Measurements from ENCODE around the gene WRNIP1. TPM values are rescaled to one million over a fixed set of nuclear protein-coding genes. Genes with fewer than 3 reads are reported as not detected.

The WRNIP1 gene
- total and polyA plus RNA-seq, 2 of the 13 experiments (the other 11 are each of a cell fraction or from before 2014, with no cell fraction given) = 77.7 to 90.3 TPM

GRCh38 chr6:2719093-2719455 lies 46.1 kb upstream of the WRNIP1 start:
- FAIRE-seq = no peak
- H3K27me3 ChIP-seq (ENCODE audit: control insufficient read depth in 1 of 2, insufficient read depth in 2 of 2, low read length in 2 of 2) = no peaks in the 10 kb centered on the region; a peak in 1 of 5 replicates
- intact Hi-C loops (cut with micrococcal nuclease; ENCODE audit: unreplicated experiment) (no loop called here), in situ Hi-C loops (cut with HindIII; ENCODE audit: extremely low pct_ligation_motif_present, low pct_unique_long_range_greater_than_20kb) (no loop called here)
- H3K9me3 ChIP-seq (ENCODE audit: low read length) = no peaks in the 10 kb centered on the region
- no peak for DNase-seq (ENCODE audit: low spot score)
- H3K27ac ChIP-seq (ENCODE audit: extremely low read length, insufficient read depth, low read length) = no peak overlapping the region
- H4K20me1 ChIP-seq (ENCODE audit: insufficient read depth, low read length) = no peaks in the 10 kb centered on the region
- no peak overlapping the region for H3K9ac ChIP-seq (ENCODE audit: insufficient read depth, low read depth, low read length)
- ChIA-PET POLR2A (no interaction called here), CTCF (ENCODE audit: low intra/inter-chr PET ratio, low total read pairs) (no interaction called here)
- WGBS (ENCODE audit: low lambda C conversion rate) = 39% methylated on average over 2 of the region's 2 CpGs
- ATAC-seq = no peak
- H3K79me2 ChIP-seq (ENCODE audit: insufficient read depth, low read length) = no peaks in the 10 kb centered on the region
- no TSS peak for BruUV-seq (replicated peaks)
- H3K4me1 ChIP-seq (ENCODE audit: insufficient read depth, low read length) = peaks cover 14% of the 10 kb centered on the region
- H3K36me3 ChIP-seq (replicated peaks in 1 of 2; ENCODE audit: control insufficient read depth in 1 of 2, insufficient read depth in 2 of 2, low read length in 2 of 2) = no peaks in the 10 kb centered on the region
- no peak overlapping the region for H2AFZ ChIP-seq (ENCODE audit: low read length)
- no peak overlapping the region for H3K4me2 ChIP-seq (ENCODE audit: low read depth, low read length)
- H3K4me3 ChIP-seq (replicated peaks in 1 of 3; ENCODE audit: insufficient read depth in 1 of 3, low read depth in 2 of 3, low read length in 3 of 3) = no peak overlapping the region
- TF ChIP-seq, protein P1, sequence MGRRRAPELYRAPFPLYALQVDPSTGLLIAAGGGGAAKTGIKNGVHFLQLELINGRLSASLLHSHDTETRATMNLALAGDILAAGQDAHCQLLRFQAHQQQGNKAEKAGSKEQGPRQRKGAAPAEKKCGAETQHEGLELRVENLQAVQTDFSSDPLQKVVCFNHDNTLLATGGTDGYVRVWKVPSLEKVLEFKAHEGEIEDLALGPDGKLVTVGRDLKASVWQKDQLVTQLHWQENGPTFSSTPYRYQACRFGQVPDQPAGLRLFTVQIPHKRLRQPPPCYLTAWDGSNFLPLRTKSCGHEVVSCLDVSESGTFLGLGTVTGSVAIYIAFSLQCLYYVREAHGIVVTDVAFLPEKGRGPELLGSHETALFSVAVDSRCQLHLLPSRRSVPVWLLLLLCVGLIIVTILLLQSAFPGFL (CRISPR knock-in tag; IDR thresholded peaks at IDR 0.05) = no peak
- TF ChIP-seq SAFB2 (CRISPR knock-in tag; IDR thresholded peaks at IDR 0.05; ENCODE audit: borderline replicate concordance, low read depth) (no peak), CHCHD3 (CRISPR knock-in tag; IDR thresholded peaks at IDR 0.05) (no peak), RAD51 (IDR thresholded peaks at IDR 0.05; ENCODE audit: borderline replicate concordance) (no peak), AKAP8 (CRISPR knock-in tag; IDR thresholded peaks at IDR 0.05) (no peak), ELF3 (CRISPR knock-in tag; IDR thresholded peaks at IDR 0.05) (no peak), ZSCAN12 (CRISPR knock-in tag; IDR thresholded peaks at IDR 0.05) (no peak), E2F1 (CRISPR knock-in tag; IDR thresholded peaks at IDR 0.05) (no peak)
- TF ChIP-seq, protein P2, sequence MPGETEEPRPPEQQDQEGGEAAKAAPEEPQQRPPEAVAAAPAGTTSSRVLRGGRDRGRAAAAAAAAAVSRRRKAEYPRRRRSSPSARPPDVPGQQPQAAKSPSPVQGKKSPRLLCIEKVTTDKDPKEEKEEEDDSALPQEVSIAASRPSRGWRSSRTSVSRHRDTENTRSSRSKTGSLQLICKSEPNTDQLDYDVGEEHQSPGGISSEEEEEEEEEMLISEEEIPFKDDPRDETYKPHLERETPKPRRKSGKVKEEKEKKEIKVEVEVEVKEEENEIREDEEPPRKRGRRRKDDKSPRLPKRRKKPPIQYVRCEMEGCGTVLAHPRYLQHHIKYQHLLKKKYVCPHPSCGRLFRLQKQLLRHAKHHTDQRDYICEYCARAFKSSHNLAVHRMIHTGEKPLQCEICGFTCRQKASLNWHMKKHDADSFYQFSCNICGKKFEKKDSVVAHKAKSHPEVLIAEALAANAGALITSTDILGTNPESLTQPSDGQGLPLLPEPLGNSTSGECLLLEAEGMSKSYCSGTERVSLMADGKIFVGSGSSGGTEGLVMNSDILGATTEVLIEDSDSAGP (CRISPR knock-in tag; IDR thresholded peaks at IDR 0.05; ENCODE audit: borderline replicate concordance) = no peak
- TF ChIP-seq, protein P3, sequence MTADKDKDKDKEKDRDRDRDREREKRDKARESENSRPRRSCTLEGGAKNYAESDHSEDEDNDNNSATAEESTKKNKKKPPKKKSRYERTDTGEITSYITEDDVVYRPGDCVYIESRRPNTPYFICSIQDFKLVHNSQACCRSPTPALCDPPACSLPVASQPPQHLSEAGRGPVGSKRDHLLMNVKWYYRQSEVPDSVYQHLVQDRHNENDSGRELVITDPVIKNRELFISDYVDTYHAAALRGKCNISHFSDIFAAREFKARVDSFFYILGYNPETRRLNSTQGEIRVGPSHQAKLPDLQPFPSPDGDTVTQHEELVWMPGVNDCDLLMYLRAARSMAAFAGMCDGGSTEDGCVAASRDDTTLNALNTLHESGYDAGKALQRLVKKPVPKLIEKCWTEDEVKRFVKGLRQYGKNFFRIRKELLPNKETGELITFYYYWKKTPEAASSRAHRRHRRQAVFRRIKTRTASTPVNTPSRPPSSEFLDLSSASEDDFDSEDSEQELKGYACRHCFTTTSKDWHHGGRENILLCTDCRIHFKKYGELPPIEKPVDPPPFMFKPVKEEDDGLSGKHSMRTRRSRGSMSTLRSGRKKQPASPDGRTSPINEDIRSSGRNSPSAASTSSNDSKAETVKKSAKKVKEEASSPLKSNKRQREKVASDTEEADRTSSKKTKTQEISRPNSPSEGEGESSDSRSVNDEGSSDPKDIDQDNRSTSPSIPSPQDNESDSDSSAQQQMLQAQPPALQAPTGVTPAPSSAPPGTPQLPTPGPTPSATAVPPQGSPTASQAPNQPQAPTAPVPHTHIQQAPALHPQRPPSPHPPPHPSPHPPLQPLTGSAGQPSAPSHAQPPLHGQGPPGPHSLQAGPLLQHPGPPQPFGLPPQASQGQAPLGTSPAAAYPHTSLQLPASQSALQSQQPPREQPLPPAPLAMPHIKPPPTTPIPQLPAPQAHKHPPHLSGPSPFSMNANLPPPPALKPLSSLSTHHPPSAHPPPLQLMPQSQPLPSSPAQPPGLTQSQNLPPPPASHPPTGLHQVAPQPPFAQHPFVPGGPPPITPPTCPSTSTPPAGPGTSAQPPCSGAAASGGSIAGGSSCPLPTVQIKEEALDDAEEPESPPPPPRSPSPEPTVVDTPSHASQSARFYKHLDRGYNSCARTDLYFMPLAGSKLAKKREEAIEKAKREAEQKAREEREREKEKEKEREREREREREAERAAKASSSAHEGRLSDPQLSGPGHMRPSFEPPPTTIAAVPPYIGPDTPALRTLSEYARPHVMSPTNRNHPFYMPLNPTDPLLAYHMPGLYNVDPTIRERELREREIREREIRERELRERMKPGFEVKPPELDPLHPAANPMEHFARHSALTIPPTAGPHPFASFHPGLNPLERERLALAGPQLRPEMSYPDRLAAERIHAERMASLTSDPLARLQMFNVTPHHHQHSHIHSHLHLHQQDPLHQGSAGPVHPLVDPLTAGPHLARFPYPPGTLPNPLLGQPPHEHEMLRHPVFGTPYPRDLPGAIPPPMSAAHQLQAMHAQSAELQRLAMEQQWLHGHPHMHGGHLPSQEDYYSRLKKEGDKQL (CRISPR knock-in tag; IDR thresholded peaks at IDR 0.05; ENCODE audit: low read depth) = no peak
- TF ChIP-seq, protein P4, sequence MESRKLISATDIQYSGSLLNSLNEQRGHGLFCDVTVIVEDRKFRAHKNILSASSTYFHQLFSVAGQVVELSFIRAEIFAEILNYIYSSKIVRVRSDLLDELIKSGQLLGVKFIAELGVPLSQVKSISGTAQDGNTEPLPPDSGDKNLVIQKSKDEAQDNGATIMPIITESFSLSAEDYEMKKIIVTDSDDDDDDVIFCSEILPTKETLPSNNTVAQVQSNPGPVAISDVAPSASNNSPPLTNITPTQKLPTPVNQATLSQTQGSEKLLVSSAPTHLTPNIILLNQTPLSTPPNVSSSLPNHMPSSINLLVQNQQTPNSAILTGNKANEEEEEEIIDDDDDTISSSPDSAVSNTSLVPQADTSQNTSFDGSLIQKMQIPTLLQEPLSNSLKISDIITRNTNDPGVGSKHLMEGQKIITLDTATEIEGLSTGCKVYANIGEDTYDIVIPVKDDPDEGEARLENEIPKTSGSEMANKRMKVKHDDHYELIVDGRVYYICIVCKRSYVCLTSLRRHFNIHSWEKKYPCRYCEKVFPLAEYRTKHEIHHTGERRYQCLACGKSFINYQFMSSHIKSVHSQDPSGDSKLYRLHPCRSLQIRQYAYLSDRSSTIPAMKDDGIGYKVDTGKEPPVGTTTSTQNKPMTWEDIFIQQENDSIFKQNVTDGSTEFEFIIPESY (CRISPR knock-in tag; IDR thresholded peaks at IDR 0.05) = no peak
- TF ChIP-seq, protein P5, sequence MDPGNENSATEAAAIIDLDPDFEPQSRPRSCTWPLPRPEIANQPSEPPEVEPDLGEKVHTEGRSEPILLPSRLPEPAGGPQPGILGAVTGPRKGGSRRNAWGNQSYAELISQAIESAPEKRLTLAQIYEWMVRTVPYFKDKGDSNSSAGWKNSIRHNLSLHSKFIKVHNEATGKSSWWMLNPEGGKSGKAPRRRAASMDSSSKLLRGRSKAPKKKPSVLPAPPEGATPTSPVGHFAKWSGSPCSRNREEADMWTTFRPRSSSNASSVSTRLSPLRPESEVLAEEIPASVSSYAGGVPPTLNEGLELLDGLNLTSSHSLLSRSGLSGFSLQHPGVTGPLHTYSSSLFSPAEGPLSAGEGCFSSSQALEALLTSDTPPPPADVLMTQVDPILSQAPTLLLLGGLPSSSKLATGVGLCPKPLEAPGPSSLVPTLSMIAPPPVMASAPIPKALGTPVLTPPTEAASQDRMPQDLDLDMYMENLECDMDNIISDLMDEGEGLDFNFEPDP (CRISPR knock-in tag; conservative IDR thresholded peaks at IDR 0.05) = no peak

Data from HepG2 (cell line).